ENCODE data around the gene KIDINS220. TPM values are rescaled to one million over a fixed set of nuclear protein-coding genes. Genes with fewer than 3 reads are reported as not detected.

The KIDINS220 gene
- total RNA-seq, 1 donor = 89.7 TPM

GRCh38 chr2:8767324-8767723, 70.1 kb downstream of the KIDINS220 start:
- TF ChIP-seq CTCF (IDR thresholded peaks at IDR 0.05; ENCODE audit: insufficient read depth, low read length) = no peak
- DNase-seq (ENCODE audit: low read depth) = no peak
- H3K4me3 ChIP-seq (ENCODE audit: low read depth, low read length) = no peak overlapping the region

GRCh38 chr2:8761529-8762164, 75.8 kb downstream of the KIDINS220 start:
- peak; percentile 66 for DNase-seq (ENCODE audit: low read depth)
- TF ChIP-seq CTCF (IDR thresholded peaks at IDR 0.05; ENCODE audit: insufficient read depth, low read length) = peak; percentile 64
- H3K4me3 ChIP-seq (ENCODE audit: low read depth, low read length) = no peak overlapping the region

- no peak for TF ChIP-seq CTCF (IDR thresholded peaks at IDR 0.05; ENCODE audit: insufficient read depth, low read length)
- no peak overlapping the region for H3K4me3 ChIP-seq (ENCODE audit: low read depth, low read length)
- no peak for DNase-seq (ENCODE audit: low read depth)
These were observed 80.7 kb downstream of the KIDINS220 start for GRCh38 chr2:8756716-8757115.

GRCh38 chr2:8756230-8756629, 81.2 kb downstream of the KIDINS220 start:
- no peak overlapping the region for H3K4me3 ChIP-seq (ENCODE audit: low read depth, low read length)
- TF ChIP-seq CTCF (IDR thresholded peaks at IDR 0.05; ENCODE audit: insufficient read depth, low read length) = no peak
- no peak for DNase-seq (ENCODE audit: low read depth)

- no peak for TF ChIP-seq CTCF (IDR thresholded peaks at IDR 0.05; ENCODE audit: insufficient read depth, low read length)
- DNase-seq (ENCODE audit: low read depth) = peak; percentile 75
- no peak overlapping the region for H3K4me3 ChIP-seq (ENCODE audit: low read depth, low read length)
These were observed 83.2 kb downstream of the KIDINS220 start for GRCh38 chr2:8754106-8754776.

GRCh38 chr2:8753609-8754008, 83.8 kb downstream of the KIDINS220 start:
- no peak overlapping the region for H3K4me3 ChIP-seq (ENCODE audit: low read depth, low read length)
- DNase-seq (ENCODE audit: low read depth) = peak; percentile 14
- TF ChIP-seq CTCF (IDR thresholded peaks at IDR 0.05; ENCODE audit: insufficient read depth, low read length) = no peak

Measured in fibroblast of the aortic adventitia (primary cell).